WTC11 (cell line): Measurements from ENCODE around the gene KIF6. TPM values are rescaled to one million over a fixed set of nuclear protein-coding genes. Genes with fewer than 3 reads are reported as not detected.

Source experiments
- ATAC-seq: fragments of 200-7000 bp; cut with Tn5 transposase; 2 replicates; pipeline ENCODE4 v1.10.0; 2021; ENCODE audit warnings: mild to moderate bottlenecking, moderate library complexity
- CTCF ChIA-PET: fragments of 300-600 bp; sonication (Branson Sonifier 250); formaldehyde crosslinking; loops from one replicate; lab custom pipeline; 2021; ENCODE audit warnings: antibody characterized with exemption; lab: Charles Lee
- POLR2A ChIA-PET: fragments of 350-600 bp; sonication (Branson Sonifier 250); formaldehyde crosslinking; loops from one replicate; lab custom pipeline; 2021; ENCODE audit warnings: antibody characterized with exemption; lab: Charles Lee
- DNase-seq: peaks from one replicate; pipeline ENCODE4 v3.0.0; 2021; ENCODE audit warnings: low spot score
- H3K27ac Mint-ChIP-seq: 2 replicates; pipeline ENCODE4 v1.8.0; 2021; ENCODE audit warnings: mixed read lengths
- H3K27me3 Mint-ChIP-seq: 2 replicates; pipeline ENCODE4 v1.8.0; 2021; ENCODE audit warnings: low read depth, mild to moderate bottlenecking, moderate library complexity, mixed read lengths
- H3K36me3 Mint-ChIP-seq: 2 replicates; pipeline ENCODE4 v1.8.0; 2021; ENCODE audit warnings: mixed read lengths
- H3K4me1 Mint-ChIP-seq: 2 replicates; pipeline ENCODE4 v1.8.0; 2022; ENCODE audit warnings: mixed read lengths
- H3K4me3 Mint-ChIP-seq: 2 replicates; pipeline ENCODE4 v1.8.0; 2021; ENCODE audit warnings: mild to moderate bottlenecking, moderate library complexity, mixed read lengths
- H3K9me3 Mint-ChIP-seq: 2 replicates; pipeline ENCODE4 v1.8.0; 2021; ENCODE audit warnings: mixed read lengths
- JUN ChIP-seq: sonication (generic); formaldehyde crosslinking; IDR thresholded peaks from 2 replicates; pipeline ENCODE4 v1.8.0; 2023; ENCODE audit warnings: mild to moderate bottlenecking, missing genetic modification reagents
- MXD4 ChIP-seq: fragments of 250-450 bp; sonication (Bioruptor Pico); IDR thresholded peaks from 2 replicates; pipeline ENCODE4 v1.8.0; 2021; ENCODE audit warnings: mild to moderate bottlenecking, moderate library complexity, borderline replicate concordance
- NR3C1 ChIP-seq: sonication (generic); formaldehyde crosslinking; conservative IDR thresholded peaks from 2 replicates; pipeline ENCODE4 v1.8.1; 2023; ENCODE audit warnings: low read depth, mild to moderate bottlenecking, missing genetic modification reagents
- OVOL2 ChIP-seq: fragments of 250-450 bp; sonication (Bioruptor Pico); IDR thresholded peaks from 2 replicates; pipeline ENCODE4 v1.9.0; 2021; ENCODE audit warnings: mild to moderate bottlenecking, borderline replicate concordance
- PRRX2 ChIP-seq: fragments of 250-450 bp; sonication (Bioruptor Pico); IDR thresholded peaks from 2 replicates; pipeline ENCODE4 v1.8.0; 2021; ENCODE audit warnings: mild to moderate bottlenecking
- SMAD3 ChIP-seq: sonication (generic); formaldehyde crosslinking; IDR thresholded peaks from 2 replicates; pipeline ENCODE4 v1.8.0; 2022; ENCODE audit warnings: missing genetic modification reagents, mild to moderate bottlenecking, borderline replicate concordance
- SMAD4 ChIP-seq: sonication (generic); formaldehyde crosslinking; IDR thresholded peaks from 2 replicates; pipeline ENCODE4 v1.8.0; 2022; ENCODE audit warnings: mild to moderate bottlenecking, missing genetic modification reagents
- ZNF317 ChIP-seq: sonication (generic); formaldehyde crosslinking; IDR thresholded peaks from 2 replicates; pipeline ENCODE4 v1.8.1; 2023; ENCODE audit warnings: low read depth, mild to moderate bottlenecking, moderate library complexity, missing genetic modification reagents, borderline replicate concordance
- ZNF671 ChIP-seq: fragments of 250-450 bp; sonication (Bioruptor Pico); IDR thresholded peaks from 2 replicates; pipeline ENCODE4 v1.8.0; 2021; ENCODE audit warnings: mild to moderate bottlenecking
- total RNA-seq: library from RNA; stranded (reverse); gene quantifications from 3 replicates; pipeline ENCODE4 v1.2.3, GENCODE V29; 2021
- TF ChIP-seq, protein P1 (sequence below): fragments of 250-450 bp; sonication (Bioruptor Pico); IDR thresholded peaks from 2 replicates; pipeline ENCODE4 v1.8.0; 2021; ENCODE audit warnings: mild to moderate bottlenecking
- TF ChIP-seq, protein P2 (sequence below): sonication (generic); formaldehyde crosslinking; IDR thresholded peaks from 2 replicates; pipeline ENCODE4 v1.8.0; 2022; ENCODE audit warnings: mild to moderate bottlenecking, missing genetic modification reagents
- TF ChIP-seq, protein P3 (sequence below): sonication (generic); formaldehyde crosslinking; IDR thresholded peaks from 2 replicates; pipeline ENCODE4 v1.8.0; 2023; ENCODE audit warnings: missing genetic modification reagents
- TF ChIP-seq, protein P4 (sequence below): fragments of 250-450 bp; sonication (Bioruptor Pico); IDR thresholded peaks from 2 replicates; pipeline ENCODE4 v2.1.2; 2022; ENCODE audit warnings: mild to moderate bottlenecking, moderate library complexity
- TF ChIP-seq, protein P5 (sequence below): fragments of 250-450 bp; sonication (Bioruptor Pico); IDR thresholded peaks from 2 replicates; pipeline ENCODE4 v1.9.0; 2021; ENCODE audit warnings: mild to moderate bottlenecking
- TF ChIP-seq, protein P6 (sequence below): sonication (generic); formaldehyde crosslinking; IDR thresholded peaks from 2 replicates; pipeline ENCODE4 v1.8.1; 2022; ENCODE audit warnings: low read depth, mild to moderate bottlenecking, moderate library complexity, missing genetic modification reagents, borderline replicate concordance
- TF ChIP-seq, protein P7 (sequence below): sonication (generic); formaldehyde crosslinking; conservative IDR thresholded peaks from 2 replicates; pipeline ENCODE4 v1.8.1; 2023; ENCODE audit warnings: mild to moderate bottlenecking, low read depth, missing genetic modification reagents, moderate library complexity
- TF ChIP-seq, protein P8 (sequence below): sonication (generic); formaldehyde crosslinking; IDR thresholded peaks from 2 replicates; pipeline ENCODE4 v1.8.0; 2022; ENCODE audit warnings: mild to moderate bottlenecking, missing genetic modification reagents
- TF ChIP-seq, protein P9 (sequence below): sonication (generic); formaldehyde crosslinking; IDR thresholded peaks from 2 replicates; pipeline ENCODE4 v1.8.0; 2023; ENCODE audit warnings: mild to moderate bottlenecking, missing genetic modification reagents

The KIF6 gene
- total RNA-seq, 1 experiment from 2014 or later = 0.57 TPM

DNA sequence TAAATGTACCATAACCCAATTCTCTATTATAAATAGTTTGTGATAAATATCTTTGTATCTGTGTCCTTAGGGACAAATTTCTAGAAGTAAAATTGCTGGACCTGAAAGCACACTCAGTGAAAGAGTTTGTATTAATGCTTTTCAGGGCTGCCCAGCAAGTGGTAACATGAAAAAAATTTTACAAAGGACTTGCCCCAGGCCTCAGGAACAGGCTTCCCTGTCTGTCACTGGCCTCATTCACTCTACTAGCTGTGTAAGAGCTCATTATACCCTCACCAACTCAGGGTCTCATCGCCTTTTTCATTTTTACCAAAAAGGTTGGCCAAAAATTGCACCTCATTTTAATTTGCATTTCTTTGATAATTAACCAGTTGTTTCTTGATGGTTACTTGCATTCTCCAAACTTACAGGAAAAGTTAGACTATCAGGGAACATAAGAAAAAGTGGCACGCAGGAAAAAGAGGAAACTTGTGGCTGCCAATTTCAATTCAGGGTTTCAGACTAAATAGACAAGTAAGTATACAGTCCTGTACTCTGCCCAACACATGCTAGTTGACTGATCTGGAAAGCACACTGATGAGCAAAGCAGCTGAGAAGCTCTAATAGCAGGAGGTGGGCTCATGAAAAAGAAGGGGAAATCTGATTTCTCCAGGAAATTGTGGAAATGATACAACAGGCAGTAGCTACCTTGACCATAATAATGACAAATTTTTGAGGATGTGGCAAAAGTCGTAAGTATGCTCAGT lies 161.5 kb downstream of the KIF6 start:
- CTCF ChIA-PET = interaction anchor here (0.8 kb wide), 1 partner anchor 202 kb away, joined by 5 read pairs; no protein-coding TSS in a partner anchor
- Mint-ChIP-seq H3K9me3 (no peaks in the 10 kb centered on the region), H3K36me3 (no peaks in the 10 kb centered on the region), H3K4me1 (no peaks in the 10 kb centered on the region)
- DNase-seq (no peak), ATAC-seq (no peak)
- TF ChIP-seq ZNF671 (CRISPR knock-in tag) (no peak), ZNF317 (no peak), NR3C1 (CRISPR knock-in tag) (no peak), SMAD3 (CRISPR knock-in tag) (no peak), JUN (CRISPR knock-in tag) (no peak), PRRX2 (CRISPR knock-in tag) (no peak)
- TF ChIP-seq, protein P1, sequence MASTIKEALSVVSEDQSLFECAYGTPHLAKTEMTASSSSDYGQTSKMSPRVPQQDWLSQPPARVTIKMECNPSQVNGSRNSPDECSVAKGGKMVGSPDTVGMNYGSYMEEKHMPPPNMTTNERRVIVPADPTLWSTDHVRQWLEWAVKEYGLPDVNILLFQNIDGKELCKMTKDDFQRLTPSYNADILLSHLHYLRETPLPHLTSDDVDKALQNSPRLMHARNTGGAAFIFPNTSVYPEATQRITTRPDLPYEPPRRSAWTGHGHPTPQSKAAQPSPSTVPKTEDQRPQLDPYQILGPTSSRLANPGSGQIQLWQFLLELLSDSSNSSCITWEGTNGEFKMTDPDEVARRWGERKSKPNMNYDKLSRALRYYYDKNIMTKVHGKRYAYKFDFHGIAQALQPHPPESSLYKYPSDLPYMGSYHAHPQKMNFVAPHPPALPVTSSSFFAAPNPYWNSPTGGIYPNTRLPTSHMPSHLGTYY (CRISPR knock-in tag) = no peak
- TF ChIP-seq, protein P2, sequence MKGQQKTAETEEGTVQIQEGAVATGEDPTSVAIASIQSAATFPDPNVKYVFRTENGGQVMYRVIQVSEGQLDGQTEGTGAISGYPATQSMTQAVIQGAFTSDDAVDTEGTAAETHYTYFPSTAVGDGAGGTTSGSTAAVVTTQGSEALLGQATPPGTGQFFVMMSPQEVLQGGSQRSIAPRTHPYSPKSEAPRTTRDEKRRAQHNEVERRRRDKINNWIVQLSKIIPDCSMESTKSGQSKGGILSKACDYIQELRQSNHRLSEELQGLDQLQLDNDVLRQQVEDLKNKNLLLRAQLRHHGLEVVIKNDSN (CRISPR knock-in tag) = no peak
- TF ChIP-seq, all 79 proteins: peak for 0
- no peaks in the 10 kb centered on the region; the same call in 1 of the 2 replicates for H3K27me3 Mint-ChIP-seq
- POLR2A ChIA-PET = no interaction called here
- H3K4me3 Mint-ChIP-seq = no peak overlapping the region
- no peak overlapping the region for H3K27ac Mint-ChIP-seq

DNA sequence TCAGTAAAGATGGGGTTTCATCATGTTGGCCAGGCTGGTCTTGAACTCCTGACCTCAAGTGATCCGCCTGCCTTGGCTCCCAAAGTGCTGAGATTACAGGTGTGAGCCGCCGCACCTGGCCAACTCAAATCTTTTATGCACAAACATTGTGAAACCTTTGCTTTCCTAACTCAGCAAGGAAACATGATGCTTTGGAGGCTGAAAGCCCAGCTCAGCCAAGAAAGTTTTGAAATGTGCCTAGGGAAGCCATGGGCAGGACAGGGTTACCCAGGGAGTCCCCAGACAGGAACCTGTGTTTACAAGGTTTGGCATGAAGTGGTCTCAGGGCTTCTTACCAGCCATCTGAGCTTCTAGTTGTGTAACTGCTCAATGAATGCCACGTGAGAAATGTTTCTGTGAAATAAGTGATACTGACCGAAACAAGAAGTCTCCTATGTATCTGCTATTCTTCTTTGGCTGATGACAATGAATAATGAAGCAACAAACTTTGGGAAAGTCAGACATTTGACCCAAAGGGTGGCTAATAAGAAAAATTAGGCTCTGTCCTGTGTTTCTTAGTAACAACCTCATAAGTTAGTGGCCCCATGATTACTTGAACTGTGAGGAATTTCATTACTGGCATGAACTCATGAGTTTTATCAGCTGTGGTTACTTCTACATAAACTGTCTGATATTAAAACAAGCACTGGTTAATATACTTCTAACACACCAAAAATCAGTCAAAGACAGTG lies 163.5 kb downstream of the KIF6 start:
- ChIA-PET CTCF (no interaction called here), POLR2A (no interaction called here)
- H3K27me3 Mint-ChIP-seq = no peaks in the 10 kb centered on the region; the same call in 1 of the 2 replicates
- H3K4me1 Mint-ChIP-seq = no peaks in the 10 kb centered on the region
- H3K36me3 Mint-ChIP-seq = no peaks in the 10 kb centered on the region
- no peak overlapping the region for H3K27ac Mint-ChIP-seq
- H3K4me3 Mint-ChIP-seq = no peak overlapping the region
- DNase-seq (no peak), ATAC-seq (no peak)
- H3K9me3 Mint-ChIP-seq = no peaks in the 10 kb centered on the region
- TF ChIP-seq, protein P3, sequence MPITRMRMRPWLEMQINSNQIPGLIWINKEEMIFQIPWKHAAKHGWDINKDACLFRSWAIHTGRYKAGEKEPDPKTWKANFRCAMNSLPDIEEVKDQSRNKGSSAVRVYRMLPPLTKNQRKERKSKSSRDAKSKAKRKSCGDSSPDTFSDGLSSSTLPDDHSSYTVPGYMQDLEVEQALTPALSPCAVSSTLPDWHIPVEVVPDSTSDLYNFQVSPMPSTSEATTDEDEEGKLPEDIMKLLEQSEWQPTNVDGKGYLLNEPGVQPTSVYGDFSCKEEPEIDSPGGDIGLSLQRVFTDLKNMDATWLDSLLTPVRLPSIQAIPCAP (CRISPR knock-in tag) = no peak
- TF ChIP-seq, protein P4, sequence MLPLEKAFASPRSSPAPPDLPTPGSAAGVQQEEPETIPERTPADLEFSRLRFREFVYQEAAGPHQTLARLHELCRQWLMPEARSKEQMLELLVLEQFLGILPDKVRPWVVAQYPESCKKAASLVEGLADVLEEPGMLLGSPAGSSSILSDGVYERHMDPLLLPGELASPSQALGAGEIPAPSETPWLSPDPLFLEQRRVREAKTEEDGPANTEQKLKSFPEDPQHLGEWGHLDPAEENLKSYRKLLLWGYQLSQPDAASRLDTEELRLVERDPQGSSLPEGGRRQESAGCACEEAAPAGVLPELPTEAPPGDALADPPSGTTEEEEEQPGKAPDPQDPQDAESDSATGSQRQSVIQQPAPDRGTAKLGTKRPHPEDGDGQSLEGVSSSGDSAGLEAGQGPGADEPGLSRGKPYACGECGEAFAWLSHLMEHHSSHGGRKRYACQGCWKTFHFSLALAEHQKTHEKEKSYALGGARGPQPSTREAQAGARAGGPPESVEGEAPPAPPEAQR (CRISPR knock-in tag) = no peak
- TF ChIP-seq, protein P5, sequence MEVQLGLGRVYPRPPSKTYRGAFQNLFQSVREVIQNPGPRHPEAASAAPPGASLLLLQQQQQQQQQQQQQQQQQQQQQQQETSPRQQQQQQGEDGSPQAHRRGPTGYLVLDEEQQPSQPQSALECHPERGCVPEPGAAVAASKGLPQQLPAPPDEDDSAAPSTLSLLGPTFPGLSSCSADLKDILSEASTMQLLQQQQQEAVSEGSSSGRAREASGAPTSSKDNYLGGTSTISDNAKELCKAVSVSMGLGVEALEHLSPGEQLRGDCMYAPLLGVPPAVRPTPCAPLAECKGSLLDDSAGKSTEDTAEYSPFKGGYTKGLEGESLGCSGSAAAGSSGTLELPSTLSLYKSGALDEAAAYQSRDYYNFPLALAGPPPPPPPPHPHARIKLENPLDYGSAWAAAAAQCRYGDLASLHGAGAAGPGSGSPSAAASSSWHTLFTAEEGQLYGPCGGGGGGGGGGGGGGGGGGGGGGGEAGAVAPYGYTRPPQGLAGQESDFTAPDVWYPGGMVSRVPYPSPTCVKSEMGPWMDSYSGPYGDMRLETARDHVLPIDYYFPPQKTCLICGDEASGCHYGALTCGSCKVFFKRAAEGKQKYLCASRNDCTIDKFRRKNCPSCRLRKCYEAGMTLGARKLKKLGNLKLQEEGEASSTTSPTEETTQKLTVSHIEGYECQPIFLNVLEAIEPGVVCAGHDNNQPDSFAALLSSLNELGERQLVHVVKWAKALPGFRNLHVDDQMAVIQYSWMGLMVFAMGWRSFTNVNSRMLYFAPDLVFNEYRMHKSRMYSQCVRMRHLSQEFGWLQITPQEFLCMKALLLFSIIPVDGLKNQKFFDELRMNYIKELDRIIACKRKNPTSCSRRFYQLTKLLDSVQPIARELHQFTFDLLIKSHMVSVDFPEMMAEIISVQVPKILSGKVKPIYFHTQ (CRISPR knock-in tag) = no peak
- TF ChIP-seq, protein P6, sequence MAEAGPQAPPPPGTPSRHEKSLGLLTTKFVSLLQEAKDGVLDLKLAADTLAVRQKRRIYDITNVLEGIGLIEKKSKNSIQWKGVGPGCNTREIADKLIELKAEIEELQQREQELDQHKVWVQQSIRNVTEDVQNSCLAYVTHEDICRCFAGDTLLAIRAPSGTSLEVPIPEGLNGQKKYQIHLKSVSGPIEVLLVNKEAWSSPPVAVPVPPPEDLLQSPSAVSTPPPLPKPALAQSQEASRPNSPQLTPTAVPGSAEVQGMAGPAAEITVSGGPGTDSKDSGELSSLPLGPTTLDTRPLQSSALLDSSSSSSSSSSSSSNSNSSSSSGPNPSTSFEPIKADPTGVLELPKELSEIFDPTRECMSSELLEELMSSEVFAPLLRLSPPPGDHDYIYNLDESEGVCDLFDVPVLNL = no peak
- TF ChIP-seq, protein P7, sequence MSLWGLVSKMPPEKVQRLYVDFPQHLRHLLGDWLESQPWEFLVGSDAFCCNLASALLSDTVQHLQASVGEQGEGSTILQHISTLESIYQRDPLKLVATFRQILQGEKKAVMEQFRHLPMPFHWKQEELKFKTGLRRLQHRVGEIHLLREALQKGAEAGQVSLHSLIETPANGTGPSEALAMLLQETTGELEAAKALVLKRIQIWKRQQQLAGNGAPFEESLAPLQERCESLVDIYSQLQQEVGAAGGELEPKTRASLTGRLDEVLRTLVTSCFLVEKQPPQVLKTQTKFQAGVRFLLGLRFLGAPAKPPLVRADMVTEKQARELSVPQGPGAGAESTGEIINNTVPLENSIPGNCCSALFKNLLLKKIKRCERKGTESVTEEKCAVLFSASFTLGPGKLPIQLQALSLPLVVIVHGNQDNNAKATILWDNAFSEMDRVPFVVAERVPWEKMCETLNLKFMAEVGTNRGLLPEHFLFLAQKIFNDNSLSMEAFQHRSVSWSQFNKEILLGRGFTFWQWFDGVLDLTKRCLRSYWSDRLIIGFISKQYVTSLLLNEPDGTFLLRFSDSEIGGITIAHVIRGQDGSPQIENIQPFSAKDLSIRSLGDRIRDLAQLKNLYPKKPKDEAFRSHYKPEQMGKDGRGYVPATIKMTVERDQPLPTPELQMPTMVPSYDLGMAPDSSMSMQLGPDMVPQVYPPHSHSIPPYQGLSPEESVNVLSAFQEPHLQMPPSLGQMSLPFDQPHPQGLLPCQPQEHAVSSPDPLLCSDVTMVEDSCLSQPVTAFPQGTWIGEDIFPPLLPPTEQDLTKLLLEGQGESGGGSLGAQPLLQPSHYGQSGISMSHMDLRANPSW (CRISPR knock-in tag) = no peak
- no peak for TF ChIP-seq MXD4
- no peak for TF ChIP-seq OVOL2 (CRISPR knock-in tag)
- TF ChIP-seq, protein P8, sequence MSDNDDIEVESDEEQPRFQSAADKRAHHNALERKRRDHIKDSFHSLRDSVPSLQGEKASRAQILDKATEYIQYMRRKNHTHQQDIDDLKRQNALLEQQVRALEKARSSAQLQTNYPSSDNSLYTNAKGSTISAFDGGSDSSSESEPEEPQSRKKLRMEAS (CRISPR knock-in tag) = no peak
- TF ChIP-seq SMAD4 (CRISPR knock-in tag) = no peak
- TF ChIP-seq, protein P9, sequence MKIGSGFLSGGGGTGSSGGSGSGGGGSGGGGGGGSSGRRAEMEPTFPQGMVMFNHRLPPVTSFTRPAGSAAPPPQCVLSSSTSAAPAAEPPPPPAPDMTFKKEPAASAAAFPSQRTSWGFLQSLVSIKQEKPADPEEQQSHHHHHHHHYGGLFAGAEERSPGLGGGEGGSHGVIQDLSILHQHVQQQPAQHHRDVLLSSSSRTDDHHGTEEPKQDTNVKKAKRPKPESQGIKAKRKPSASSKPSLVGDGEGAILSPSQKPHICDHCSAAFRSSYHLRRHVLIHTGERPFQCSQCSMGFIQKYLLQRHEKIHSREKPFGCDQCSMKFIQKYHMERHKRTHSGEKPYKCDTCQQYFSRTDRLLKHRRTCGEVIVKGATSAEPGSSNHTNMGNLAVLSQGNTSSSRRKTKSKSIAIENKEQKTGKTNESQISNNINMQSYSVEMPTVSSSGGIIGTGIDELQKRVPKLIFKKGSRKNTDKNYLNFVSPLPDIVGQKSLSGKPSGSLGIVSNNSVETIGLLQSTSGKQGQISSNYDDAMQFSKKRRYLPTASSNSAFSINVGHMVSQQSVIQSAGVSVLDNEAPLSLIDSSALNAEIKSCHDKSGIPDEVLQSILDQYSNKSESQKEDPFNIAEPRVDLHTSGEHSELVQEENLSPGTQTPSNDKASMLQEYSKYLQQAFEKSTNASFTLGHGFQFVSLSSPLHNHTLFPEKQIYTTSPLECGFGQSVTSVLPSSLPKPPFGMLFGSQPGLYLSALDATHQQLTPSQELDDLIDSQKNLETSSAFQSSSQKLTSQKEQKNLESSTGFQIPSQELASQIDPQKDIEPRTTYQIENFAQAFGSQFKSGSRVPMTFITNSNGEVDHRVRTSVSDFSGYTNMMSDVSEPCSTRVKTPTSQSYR = no peak
